Nephron (organoid): ENCODE results near the gene LANCL3.

Experiments
- H3K27ac Mint-ChIP-seq, 3 experiments: 2 replicates each; pipeline ENCODE4 v1.8.0; 2020; ENCODE audit warnings: mixed read lengths in 3 of 3, mild to moderate bottlenecking in 2 of 3, moderate library complexity in 1 of 3
- H3K27me3 Mint-ChIP-seq: 2 replicates; pipeline ENCODE4 v1.8.0; 2021; ENCODE audit warnings: low read depth, mild to moderate bottlenecking, moderate library complexity, mixed read lengths
- H3K36me3 Mint-ChIP-seq: 2 replicates; pipeline ENCODE4 v1.8.0; 2020; ENCODE audit warnings: low read depth, mixed read lengths
- H3K4me1 Mint-ChIP-seq: 2 replicates; pipeline ENCODE4 v1.8.0; 2020; ENCODE audit warnings: mixed read lengths
- H3K4me3 Mint-ChIP-seq, 3 experiments: 2 replicates each; pipeline ENCODE4 v1.8.0; 2020; ENCODE audit warnings: mild to moderate bottlenecking in 3 of 3, mixed read lengths in 3 of 3, moderate library complexity in 2 of 3
- H3K9me3 Mint-ChIP-seq: 2 replicates; pipeline ENCODE4 v1.8.0; 2020; ENCODE audit warnings: mixed read lengths
- CTCF ChIP-seq, 3 experiments: fragments of 200-600 bp; sonication (generic); IDR thresholded peaks; one replicate each; pipeline ENCODE4 v1.5.0; 2021; ENCODE audit warnings: antibody characterized with exemption in 3 of 3; ENCODE audit not compliant: unreplicated experiment in 3 of 3

LANCL3 gene

GRCh38 chrX:37590047-37590446 is 18.6 kb downstream of the LANCL3 start:
- no peak for TF ChIP-seq CTCF (IDR thresholded peaks at IDR 0.05; ENCODE audit: unreplicated experiment in 3 of 3)
- H3K9me3 Mint-ChIP-seq: peaks cover 6% of the 10 kb centered on the region
- no peaks in the 10 kb centered on the region for H3K4me1 Mint-ChIP-seq
- H3K4me3 Mint-ChIP-seq: no peak overlapping the region
- H3K27me3 Mint-ChIP-seq: no peaks in the 10 kb centered on the region
- no peaks in the 10 kb centered on the region for H3K36me3 Mint-ChIP-seq
- no peak overlapping the region for H3K27ac Mint-ChIP-seq

- H3K36me3 Mint-ChIP-seq: no peaks in the 10 kb centered on the region
- H3K27me3 Mint-ChIP-seq: no peaks in the 10 kb centered on the region
- no peak overlapping the region for H3K27ac Mint-ChIP-seq
- no peak overlapping the region for H3K4me3 Mint-ChIP-seq
- no peaks in the 10 kb centered on the region for H3K9me3 Mint-ChIP-seq
- no peak for TF ChIP-seq CTCF (IDR thresholded peaks at IDR 0.05; ENCODE audit: unreplicated experiment in 3 of 3)
- no peaks in the 10 kb centered on the region for H3K4me1 Mint-ChIP-seq
Measured at GRCh38 chrX:37594755-37595382, 23.4 kb downstream of the LANCL3 start.

- Mint-ChIP-seq H3K27ac (no peak overlapping the region), H3K9me3 (no peaks in the 10 kb centered on the region), H3K4me3 (no peak overlapping the region), H3K36me3 (no peaks in the 10 kb centered on the region), H3K27me3 (no peaks in the 10 kb centered on the region), H3K4me1 (no peaks in the 10 kb centered on the region)
- TF ChIP-seq CTCF (IDR thresholded peaks at IDR 0.05; ENCODE audit: unreplicated experiment in 3 of 3): no peak
Measured at GRCh38 chrX:37599729-37600128, 28.3 kb downstream of the LANCL3 start.

- H3K27ac Mint-ChIP-seq: no peak overlapping the region
- no peak for TF ChIP-seq CTCF (IDR thresholded peaks at IDR 0.05; ENCODE audit: unreplicated experiment in 3 of 3)
- H3K4me1 Mint-ChIP-seq: no peaks in the 10 kb centered on the region
- no peak overlapping the region for H3K4me3 Mint-ChIP-seq
- peaks cover 3% of the 10 kb centered on the region for H3K27me3 Mint-ChIP-seq
- no peaks in the 10 kb centered on the region for H3K36me3 Mint-ChIP-seq
- peaks cover 4% of the 10 kb centered on the region for H3K9me3 Mint-ChIP-seq
Measured at GRCh38 chrX:37603938-37604409, 32.5 kb downstream of the LANCL3 start.

GRCh38 chrX:37607243-37607642 is 35.8 kb downstream of the LANCL3 start:
- H3K4me1 Mint-ChIP-seq: no peaks in the 10 kb centered on the region
- peaks cover 3% of the 10 kb centered on the region for H3K27me3 Mint-ChIP-seq
- no peaks in the 10 kb centered on the region for H3K36me3 Mint-ChIP-seq
- TF ChIP-seq CTCF (IDR thresholded peaks at IDR 0.05; ENCODE audit: unreplicated experiment in 3 of 3): no peak
- H3K9me3 Mint-ChIP-seq: peaks cover 4% of the 10 kb centered on the region
- no peak overlapping the region for H3K4me3 Mint-ChIP-seq
- no peak overlapping the region for H3K27ac Mint-ChIP-seq

DNA sequence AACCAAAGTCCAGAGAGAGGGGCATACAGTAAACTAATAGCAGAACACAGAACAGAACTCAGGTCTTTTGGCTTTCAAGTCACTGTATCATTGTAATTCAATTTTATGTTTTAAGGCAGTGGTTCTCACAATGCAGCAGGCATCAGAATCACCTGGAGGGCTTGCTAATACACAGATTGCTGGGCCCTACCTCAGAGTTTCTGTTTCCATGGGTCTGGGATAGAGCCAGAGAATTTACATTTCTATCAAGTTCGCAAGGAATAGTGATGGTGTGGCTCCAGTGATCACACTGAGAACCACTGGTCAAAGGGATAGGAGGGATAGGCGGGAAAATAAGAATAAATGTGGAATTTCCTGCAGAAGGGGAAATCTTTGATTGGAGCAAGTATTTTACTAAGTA is 36.7 kb downstream of the LANCL3 start:
- H3K36me3 Mint-ChIP-seq: no peaks in the 10 kb centered on the region
- no peak overlapping the region for H3K27ac Mint-ChIP-seq
- no peaks in the 10 kb centered on the region for H3K4me1 Mint-ChIP-seq
- no peak overlapping the region for H3K4me3 Mint-ChIP-seq
- H3K9me3 Mint-ChIP-seq: peaks cover 4% of the 10 kb centered on the region
- H3K27me3 Mint-ChIP-seq: peaks cover 3% of the 10 kb centered on the region
- TF ChIP-seq CTCF (IDR thresholded peaks at IDR 0.05; ENCODE audit: unreplicated experiment in 3 of 3): no peak
